Measurements from ENCODE around the gene TYK2. TPM values are rescaled to one million over a fixed set of nuclear protein-coding genes. Genes with fewer than 3 reads are reported as not detected.

Gene TYK2
- total and polyA plus RNA-seq, 9 of the 15 experiments (the other 6 are each of a cell fraction or from before 2014, with no cell fraction given): 15.0 to 182 (median 85.9) TPM

DNA sequence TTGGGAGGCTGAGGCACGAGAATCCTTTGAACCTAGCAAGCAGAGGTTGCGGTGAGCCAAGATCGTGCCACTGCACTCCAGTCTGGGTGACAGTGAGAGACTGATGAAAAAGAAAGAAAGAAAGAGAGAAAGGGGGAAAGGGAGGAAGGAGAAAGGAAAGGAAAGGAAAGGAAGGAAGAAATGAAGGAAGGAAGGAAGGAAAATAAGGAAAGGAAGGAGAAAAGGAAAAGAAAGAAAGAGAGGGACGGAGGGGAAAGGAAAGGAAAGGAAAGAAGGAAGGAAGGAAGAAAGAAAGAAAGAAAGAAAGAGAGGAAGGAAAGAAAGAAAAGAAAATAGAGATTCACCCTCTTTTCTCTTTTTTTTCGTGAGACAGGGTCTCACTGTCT, 48.6 kb upstream of the TYK2 start:
- CTCF ChIA-PET (ENCODE audit: low intra/inter-chr PET ratio): no interaction called here
- peaks cover 30 to 67% of the 10 kb centered on the region in 2 experiments; a peak in 4 of 5 replicates for H3K4me1 ChIP-seq (replicated peaks in 1 of 2; ENCODE audit: control insufficient read depth in 2 of 2, insufficient read depth in 2 of 2, low read length in 2 of 2)
- WGBS (ENCODE audit: insufficient coverage, low coverage, missing lambda C conversion rate): 73% methylated on average over 3 of the region's 5 CpGs
- TF ChIP-seq MCM3 (IDR thresholded peaks at IDR 0.05): no peak
- 0 out of 2 replicates have a peak, but pooled peaks have one; percentile 21 for TF ChIP-seq PHB2 (IDR thresholded peaks at IDR 0.05; ENCODE audit: low read depth)
- TF ChIP-seq, protein P1, sequence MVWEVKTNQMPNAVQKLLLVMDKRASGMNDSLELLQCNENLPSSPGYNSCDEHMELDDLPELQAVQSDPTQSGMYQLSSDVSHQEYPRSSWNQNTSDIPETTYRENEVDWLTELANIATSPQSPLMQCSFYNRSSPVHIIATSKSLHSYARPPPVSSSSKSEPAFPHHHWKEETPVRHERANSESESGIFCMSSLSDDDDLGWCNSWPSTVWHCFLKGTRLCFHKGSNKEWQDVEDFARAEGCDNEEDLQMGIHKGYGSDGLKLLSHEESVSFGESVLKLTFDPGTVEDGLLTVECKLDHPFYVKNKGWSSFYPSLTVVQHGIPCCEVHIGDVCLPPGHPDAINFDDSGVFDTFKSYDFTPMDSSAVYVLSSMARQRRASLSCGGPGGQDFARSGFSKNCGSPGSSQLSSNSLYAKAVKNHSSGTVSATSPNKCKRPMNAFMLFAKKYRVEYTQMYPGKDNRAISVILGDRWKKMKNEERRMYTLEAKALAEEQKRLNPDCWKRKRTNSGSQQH (CRISPR knock-in tag; IDR thresholded peaks at IDR 0.05): peak; percentile 67; the same call in 1 of the 2 replicates
- no peak for TF ChIP-seq ZNF134 (CRISPR knock-in tag; conservative IDR thresholded peaks at IDR 0.05)
- no peak for TF ChIP-seq BRCA1 (IDR thresholded peaks at IDR 0.05)
- TF ChIP-seq BRCA1 (CRISPR knock-in tag; IDR thresholded peaks at IDR 0.05): no peak
- TF ChIP-seq EHMT2 (IDR thresholded peaks at IDR 0.05): peak; percentile 60; the same call in 1 of the 2 replicates
- TF ChIP-seq DPF2 (IDR thresholded peaks at IDR 0.05): no peak
- TF ChIP-seq C11orf30 (IDR thresholded peaks at IDR 0.05; ENCODE audit: low read depth): no peak
- TF ChIP-seq SRSF9 (IDR thresholded peaks at IDR 0.05; ENCODE audit: borderline replicate concordance, low read depth, low read length): no peak
- TF ChIP-seq, protein P2, sequence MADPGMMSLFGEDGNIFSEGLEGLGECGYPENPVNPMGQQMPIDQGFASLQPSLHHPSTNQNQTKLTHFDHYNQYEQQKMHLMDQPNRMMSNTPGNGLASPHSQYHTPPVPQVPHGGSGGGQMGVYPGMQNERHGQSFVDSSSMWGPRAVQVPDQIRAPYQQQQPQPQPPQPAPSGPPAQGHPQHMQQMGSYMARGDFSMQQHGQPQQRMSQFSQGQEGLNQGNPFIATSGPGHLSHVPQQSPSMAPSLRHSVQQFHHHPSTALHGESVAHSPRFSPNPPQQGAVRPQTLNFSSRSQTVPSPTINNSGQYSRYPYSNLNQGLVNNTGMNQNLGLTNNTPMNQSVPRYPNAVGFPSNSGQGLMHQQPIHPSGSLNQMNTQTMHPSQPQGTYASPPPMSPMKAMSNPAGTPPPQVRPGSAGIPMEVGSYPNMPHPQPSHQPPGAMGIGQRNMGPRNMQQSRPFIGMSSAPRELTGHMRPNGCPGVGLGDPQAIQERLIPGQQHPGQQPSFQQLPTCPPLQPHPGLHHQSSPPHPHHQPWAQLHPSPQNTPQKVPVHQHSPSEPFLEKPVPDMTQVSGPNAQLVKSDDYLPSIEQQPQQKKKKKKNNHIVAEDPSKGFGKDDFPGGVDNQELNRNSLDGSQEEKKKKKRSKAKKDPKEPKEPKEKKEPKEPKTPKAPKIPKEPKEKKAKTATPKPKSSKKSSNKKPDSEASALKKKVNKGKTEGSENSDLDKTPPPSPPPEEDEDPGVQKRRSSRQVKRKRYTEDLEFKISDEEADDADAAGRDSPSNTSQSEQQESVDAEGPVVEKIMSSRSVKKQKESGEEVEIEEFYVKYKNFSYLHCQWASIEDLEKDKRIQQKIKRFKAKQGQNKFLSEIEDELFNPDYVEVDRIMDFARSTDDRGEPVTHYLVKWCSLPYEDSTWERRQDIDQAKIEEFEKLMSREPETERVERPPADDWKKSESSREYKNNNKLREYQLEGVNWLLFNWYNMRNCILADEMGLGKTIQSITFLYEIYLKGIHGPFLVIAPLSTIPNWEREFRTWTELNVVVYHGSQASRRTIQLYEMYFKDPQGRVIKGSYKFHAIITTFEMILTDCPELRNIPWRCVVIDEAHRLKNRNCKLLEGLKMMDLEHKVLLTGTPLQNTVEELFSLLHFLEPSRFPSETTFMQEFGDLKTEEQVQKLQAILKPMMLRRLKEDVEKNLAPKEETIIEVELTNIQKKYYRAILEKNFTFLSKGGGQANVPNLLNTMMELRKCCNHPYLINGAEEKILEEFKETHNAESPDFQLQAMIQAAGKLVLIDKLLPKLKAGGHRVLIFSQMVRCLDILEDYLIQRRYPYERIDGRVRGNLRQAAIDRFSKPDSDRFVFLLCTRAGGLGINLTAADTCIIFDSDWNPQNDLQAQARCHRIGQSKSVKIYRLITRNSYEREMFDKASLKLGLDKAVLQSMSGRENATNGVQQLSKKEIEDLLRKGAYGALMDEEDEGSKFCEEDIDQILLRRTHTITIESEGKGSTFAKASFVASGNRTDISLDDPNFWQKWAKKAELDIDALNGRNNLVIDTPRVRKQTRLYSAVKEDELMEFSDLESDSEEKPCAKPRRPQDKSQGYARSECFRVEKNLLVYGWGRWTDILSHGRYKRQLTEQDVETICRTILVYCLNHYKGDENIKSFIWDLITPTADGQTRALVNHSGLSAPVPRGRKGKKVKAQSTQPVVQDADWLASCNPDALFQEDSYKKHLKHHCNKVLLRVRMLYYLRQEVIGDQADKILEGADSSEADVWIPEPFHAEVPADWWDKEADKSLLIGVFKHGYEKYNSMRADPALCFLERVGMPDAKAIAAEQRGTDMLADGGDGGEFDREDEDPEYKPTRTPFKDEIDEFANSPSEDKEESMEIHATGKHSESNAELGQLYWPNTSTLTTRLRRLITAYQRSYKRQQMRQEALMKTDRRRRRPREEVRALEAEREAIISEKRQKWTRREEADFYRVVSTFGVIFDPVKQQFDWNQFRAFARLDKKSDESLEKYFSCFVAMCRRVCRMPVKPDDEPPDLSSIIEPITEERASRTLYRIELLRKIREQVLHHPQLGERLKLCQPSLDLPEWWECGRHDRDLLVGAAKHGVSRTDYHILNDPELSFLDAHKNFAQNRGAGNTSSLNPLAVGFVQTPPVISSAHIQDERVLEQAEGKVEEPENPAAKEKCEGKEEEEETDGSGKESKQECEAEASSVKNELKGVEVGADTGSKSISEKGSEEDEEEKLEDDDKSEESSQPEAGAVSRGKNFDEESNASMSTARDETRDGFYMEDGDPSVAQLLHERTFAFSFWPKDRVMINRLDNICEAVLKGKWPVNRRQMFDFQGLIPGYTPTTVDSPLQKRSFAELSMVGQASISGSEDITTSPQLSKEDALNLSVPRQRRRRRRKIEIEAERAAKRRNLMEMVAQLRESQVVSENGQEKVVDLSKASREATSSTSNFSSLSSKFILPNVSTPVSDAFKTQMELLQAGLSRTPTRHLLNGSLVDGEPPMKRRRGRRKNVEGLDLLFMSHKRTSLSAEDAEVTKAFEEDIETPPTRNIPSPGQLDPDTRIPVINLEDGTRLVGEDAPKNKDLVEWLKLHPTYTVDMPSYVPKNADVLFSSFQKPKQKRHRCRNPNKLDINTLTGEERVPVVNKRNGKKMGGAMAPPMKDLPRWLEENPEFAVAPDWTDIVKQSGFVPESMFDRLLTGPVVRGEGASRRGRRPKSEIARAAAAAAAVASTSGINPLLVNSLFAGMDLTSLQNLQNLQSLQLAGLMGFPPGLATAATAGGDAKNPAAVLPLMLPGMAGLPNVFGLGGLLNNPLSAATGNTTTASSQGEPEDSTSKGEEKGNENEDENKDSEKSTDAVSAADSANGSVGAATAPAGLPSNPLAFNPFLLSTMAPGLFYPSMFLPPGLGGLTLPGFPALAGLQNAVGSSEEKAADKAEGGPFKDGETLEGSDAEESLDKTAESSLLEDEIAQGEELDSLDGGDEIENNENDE (IDR thresholded peaks at IDR 0.05; ENCODE audit: low read depth, low read length): no peak
- peak; percentile 79 for TF ChIP-seq THRAP3 (IDR thresholded peaks at IDR 0.05; ENCODE audit: borderline replicate concordance)

More for the DNA sequence above, 48.6 kb upstream of the TYK2 start:
- FAIRE-seq (no peak), DNase-seq (ENCODE audit: extremely low read depth in 1 of 4, low spot score in 3 of 4) (no peak), ATAC-seq (no peak)
- no peak overlapping the region for H2AFZ ChIP-seq (ENCODE audit: low read depth, low read length)
- H3K36me3 ChIP-seq (ENCODE audit: control insufficient read depth, insufficient read depth, low read length): peaks cover 8% of the 10 kb centered on the region; the same call in 1 of the 3 replicates
- H3K9me3 ChIP-seq (replicated peaks; ENCODE audit: control insufficient read depth, insufficient read depth, low read depth, low read length): no peaks in the 10 kb centered on the region
- no peaks in the 10 kb centered on the region for H3K9me1 ChIP-seq (ENCODE audit: control insufficient read depth, insufficient read depth, low read length)
- no peaks in the 10 kb centered on the region; the same call in 1 of the 2 replicates for H4K20me1 ChIP-seq (replicated peaks; ENCODE audit: control insufficient read depth, insufficient read depth, low read length)
- no peak overlapping the region for H3K27ac ChIP-seq (ENCODE audit: extremely low read depth, low read depth, low read length)
- in situ Hi-C loops (cut with MboI) (no loop called here), intact Hi-C loops (cut with micrococcal nuclease) (no loop called here)
- H3K27me3 ChIP-seq (ENCODE audit: control insufficient read depth in 2 of 2, insufficient read depth in 2 of 2, low read length in 2 of 2): no peaks in the 10 kb centered on the region
- BruUV-seq (replicated peaks): no TSS peak
- POLR2A ChIA-PET: interaction anchor here (0.6 to 2.0 kb wide), 3 partner anchors 11 to 50 kb away, joined by 3 to 6 read pairs (median 3); no protein-coding TSS in a partner anchor
- peaks cover 73% of the 10 kb centered on the region for H3K79me2 ChIP-seq (ENCODE audit: control insufficient read depth, insufficient read depth, low read length)
- no peak overlapping the region for H3K4me3 ChIP-seq
- H3K4me2 ChIP-seq (ENCODE audit: insufficient read depth, low read length): no peak overlapping the region
- no peak overlapping the region for H3K9ac ChIP-seq (ENCODE audit: insufficient read depth in 1 of 2, low read depth in 2 of 2, low read length in 2 of 2)

Data from K562 (cell line).